Gastroesophageal sphincter (tissue), 3 donors: ENCODE measurements around the gene ZEB2.

Experiments
- EP300 ChIP-seq: sonication (generic); formaldehyde crosslinking; IDR thresholded peaks from one replicate; pipeline ENCODE4 v1.6.1; 2017; ENCODE audit warnings: antibody characterized with exemption, mild to moderate bottlenecking
- POLR2A ChIP-seq, 2 donors: fragments of 450-650 bp; IDR thresholded peaks; one replicate each; pipeline ENCODE4 v1.6.1; 2017; ENCODE audit warnings: antibody characterized with exemption in 2 of 2, mild to moderate bottlenecking in 2 of 2, moderate library complexity in 1 of 2
- TF ChIP-seq, protein P1 (sequence below), 4 experiments: fragments of 200-600 bp in 2 of 4; fragments of 450-650 bp in 2 of 4; sonication (generic) in 1 of 4; IDR thresholded peaks; one replicate each; pipeline ENCODE4 v1.5.1; 2017 to 2019; ENCODE audit warnings: antibody characterized with exemption in 4 of 4, mild to moderate bottlenecking in 2 of 4, moderate library complexity in 2 of 4

DNA sequence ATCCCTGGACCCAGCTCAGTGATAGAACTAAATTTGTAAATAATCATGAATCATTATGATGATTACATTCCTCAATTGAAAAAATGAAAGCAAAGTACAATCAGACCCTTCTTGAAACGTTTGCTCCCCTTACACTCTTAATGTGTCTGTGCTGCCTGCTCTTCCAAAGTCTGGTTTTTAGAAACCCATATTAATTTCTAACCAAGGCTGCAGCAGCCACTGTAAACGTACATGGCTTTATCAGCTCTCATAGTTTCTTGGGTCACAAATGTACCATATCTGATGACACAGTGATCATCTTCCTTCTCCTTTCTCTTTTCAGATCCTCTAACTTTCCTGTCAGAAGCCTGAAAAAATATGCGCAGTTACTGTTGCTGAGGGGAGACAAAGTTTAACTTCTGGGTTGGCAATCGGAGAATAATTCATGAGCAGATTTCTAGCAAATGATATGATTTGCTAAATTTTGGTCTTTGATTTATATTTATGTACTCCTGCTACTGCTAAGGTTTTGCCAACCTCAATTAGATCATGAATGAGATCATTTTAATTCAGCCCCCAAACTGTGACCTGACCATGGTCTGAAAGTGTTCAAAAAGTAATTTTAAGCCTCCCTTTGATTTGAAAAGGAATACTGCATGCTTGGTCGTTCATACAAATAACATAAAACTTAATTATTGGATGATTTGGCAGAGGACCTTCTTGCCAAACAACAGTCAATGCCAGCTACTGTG, 12.3 kb downstream of the ZEB2 start:
- TF ChIP-seq POLR2A (IDR thresholded peaks at IDR 0.05) (no peak), EP300 (no peak)
- TF ChIP-seq, protein P1, sequence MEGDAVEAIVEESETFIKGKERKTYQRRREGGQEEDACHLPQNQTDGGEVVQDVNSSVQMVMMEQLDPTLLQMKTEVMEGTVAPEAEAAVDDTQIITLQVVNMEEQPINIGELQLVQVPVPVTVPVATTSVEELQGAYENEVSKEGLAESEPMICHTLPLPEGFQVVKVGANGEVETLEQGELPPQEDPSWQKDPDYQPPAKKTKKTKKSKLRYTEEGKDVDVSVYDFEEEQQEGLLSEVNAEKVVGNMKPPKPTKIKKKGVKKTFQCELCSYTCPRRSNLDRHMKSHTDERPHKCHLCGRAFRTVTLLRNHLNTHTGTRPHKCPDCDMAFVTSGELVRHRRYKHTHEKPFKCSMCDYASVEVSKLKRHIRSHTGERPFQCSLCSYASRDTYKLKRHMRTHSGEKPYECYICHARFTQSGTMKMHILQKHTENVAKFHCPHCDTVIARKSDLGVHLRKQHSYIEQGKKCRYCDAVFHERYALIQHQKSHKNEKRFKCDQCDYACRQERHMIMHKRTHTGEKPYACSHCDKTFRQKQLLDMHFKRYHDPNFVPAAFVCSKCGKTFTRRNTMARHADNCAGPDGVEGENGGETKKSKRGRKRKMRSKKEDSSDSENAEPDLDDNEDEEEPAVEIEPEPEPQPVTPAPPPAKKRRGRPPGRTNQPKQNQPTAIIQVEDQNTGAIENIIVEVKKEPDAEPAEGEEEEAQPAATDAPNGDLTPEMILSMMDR (IDR thresholded peaks at IDR 0.05): no peak
